BJ (cell line): ENCODE measurements around the gene FHOD3. TPM values are rescaled to one million over a fixed set of nuclear protein-coding genes. Genes with fewer than 3 reads are reported as not detected.

Source experiments
- CTCF ChIA-PET: fragments of 350-600 bp; formaldehyde crosslinking; extraction: SDS; loops from one replicate; lab custom pipeline; 2021; ENCODE audit warnings: antibody characterized with exemption, inconsistent platforms; lab: Yijun Ruan, JAX
- POLR2A ChIA-PET: fragments of 300-600 bp; sonication (Branson Sonifier 250); formaldehyde crosslinking; extraction: SDS; loops from one replicate; lab custom pipeline; 2021; ENCODE audit warnings: antibody characterized with exemption; lab: Charles Lee
- DNase-seq: peaks from one replicate; pipeline ENCODE4 v3.0.0-alpha.2; 2011; ENCODE audit warnings: low read depth
- H3K27me3 ChIP-seq: 2 replicates; pipeline ENCODE4 v1.6.0; 2011; ENCODE audit warnings: low read length; ENCODE audit not compliant: control insufficient read depth, insufficient read depth
- H3K36me3 ChIP-seq: 2 replicates; pipeline ENCODE4 v1.5.1; 2011; ENCODE audit warnings: low read length; ENCODE audit not compliant: control insufficient read depth, insufficient read depth
- H3K4me3 ChIP-seq: 2 replicates; pipeline ENCODE4 v1.5.1; 2011; ENCODE audit warnings: low read depth, mild to moderate bottlenecking, control low read depth, low read length
- polyA plus RNA-seq: library from polyadenylated mRNA; depleted of rRNA; stranded (reverse); fragments of >200 nt; gene quantifications from 2 replicates; pipeline ENCODE4 v1.2.3, GENCODE V29; 2011
- TF ChIP-seq, protein P1 (sequence below): IDR thresholded peaks from 2 replicates; pipeline ENCODE4 v1.5.1; 2011; ENCODE audit warnings: low read depth, mild to moderate bottlenecking, control low read depth, inconsistent platforms, low read length, moderate library complexity; ENCODE audit not compliant: insufficient read depth

FHOD3 gene
- polyA plus RNA-seq, 1 experiment: 24.6 TPM

GRCh38 chr18:36481201-36481657 lies 183.7 kb downstream of the FHOD3 start:
- TF ChIP-seq, protein P1, sequence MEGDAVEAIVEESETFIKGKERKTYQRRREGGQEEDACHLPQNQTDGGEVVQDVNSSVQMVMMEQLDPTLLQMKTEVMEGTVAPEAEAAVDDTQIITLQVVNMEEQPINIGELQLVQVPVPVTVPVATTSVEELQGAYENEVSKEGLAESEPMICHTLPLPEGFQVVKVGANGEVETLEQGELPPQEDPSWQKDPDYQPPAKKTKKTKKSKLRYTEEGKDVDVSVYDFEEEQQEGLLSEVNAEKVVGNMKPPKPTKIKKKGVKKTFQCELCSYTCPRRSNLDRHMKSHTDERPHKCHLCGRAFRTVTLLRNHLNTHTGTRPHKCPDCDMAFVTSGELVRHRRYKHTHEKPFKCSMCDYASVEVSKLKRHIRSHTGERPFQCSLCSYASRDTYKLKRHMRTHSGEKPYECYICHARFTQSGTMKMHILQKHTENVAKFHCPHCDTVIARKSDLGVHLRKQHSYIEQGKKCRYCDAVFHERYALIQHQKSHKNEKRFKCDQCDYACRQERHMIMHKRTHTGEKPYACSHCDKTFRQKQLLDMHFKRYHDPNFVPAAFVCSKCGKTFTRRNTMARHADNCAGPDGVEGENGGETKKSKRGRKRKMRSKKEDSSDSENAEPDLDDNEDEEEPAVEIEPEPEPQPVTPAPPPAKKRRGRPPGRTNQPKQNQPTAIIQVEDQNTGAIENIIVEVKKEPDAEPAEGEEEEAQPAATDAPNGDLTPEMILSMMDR: no peak
- POLR2A ChIA-PET: no interaction called here
- Histone ChIP-seq H3K4me3 (no peak overlapping the region), H3K27me3 (no peaks in the 10 kb centered on the region), H3K36me3 (no peaks in the 10 kb centered on the region)
- CTCF ChIA-PET: no interaction called here
- no peak for DNase-seq

GRCh38 chr18:36481935-36482334 lies 184.4 kb downstream of the FHOD3 start:
- POLR2A ChIA-PET: no interaction called here
- TF ChIP-seq, protein P1: no peak
- DNase-seq: no peak

DNA sequence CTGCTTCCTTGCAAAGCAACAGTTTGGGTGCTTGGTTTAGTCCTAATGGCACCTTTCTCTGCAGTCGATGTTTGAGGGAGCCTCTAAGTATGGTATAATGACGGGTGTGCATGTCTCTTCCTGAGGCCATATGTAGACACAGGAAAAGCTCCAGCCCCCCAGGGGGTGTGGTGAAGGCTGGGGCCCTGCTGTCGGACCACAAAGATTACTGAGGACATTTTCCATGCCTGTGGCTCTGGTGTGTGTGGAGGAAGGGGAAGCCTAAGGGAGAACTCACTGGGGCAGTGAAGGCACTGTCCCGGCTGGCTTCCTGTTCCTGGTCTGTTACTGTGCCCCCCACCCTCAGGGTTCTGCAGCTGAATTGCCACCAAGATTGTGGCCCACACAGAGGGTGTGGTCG lies 187.1 kb downstream of the FHOD3 start:
- no peaks in the 10 kb centered on the region for H3K36me3 ChIP-seq
- TF ChIP-seq, protein P1: no peak
- no peaks in the 10 kb centered on the region for H3K27me3 ChIP-seq
- H3K4me3 ChIP-seq: no peak overlapping the region
- POLR2A ChIA-PET: no interaction called here
- DNase-seq: no peak
- CTCF ChIA-PET: interaction anchor here (1.4 kb wide), 1 partner anchor 35 kb away, joined by 3 read pairs; no protein-coding TSS in a partner anchor

More at GRCh38 chr18:36481935-36482334, 184.4 kb downstream of the FHOD3 start:
- Histone ChIP-seq H3K36me3 (no peaks in the 10 kb centered on the region), H3K27me3 (no peaks in the 10 kb centered on the region), H3K4me3 (no peak overlapping the region)
- CTCF ChIA-PET: no interaction called here

- DNase-seq: no peak
- CTCF ChIA-PET: no interaction called here
- Histone ChIP-seq H3K27me3 (no peaks in the 10 kb centered on the region), H3K36me3 (no peaks in the 10 kb centered on the region), H3K4me3 (no peak overlapping the region)
- TF ChIP-seq, protein P1: no peak
- POLR2A ChIA-PET: no interaction called here
Observed at GRCh38 chr18:36485772-36486171, 188.3 kb downstream of the FHOD3 start.

DNA sequence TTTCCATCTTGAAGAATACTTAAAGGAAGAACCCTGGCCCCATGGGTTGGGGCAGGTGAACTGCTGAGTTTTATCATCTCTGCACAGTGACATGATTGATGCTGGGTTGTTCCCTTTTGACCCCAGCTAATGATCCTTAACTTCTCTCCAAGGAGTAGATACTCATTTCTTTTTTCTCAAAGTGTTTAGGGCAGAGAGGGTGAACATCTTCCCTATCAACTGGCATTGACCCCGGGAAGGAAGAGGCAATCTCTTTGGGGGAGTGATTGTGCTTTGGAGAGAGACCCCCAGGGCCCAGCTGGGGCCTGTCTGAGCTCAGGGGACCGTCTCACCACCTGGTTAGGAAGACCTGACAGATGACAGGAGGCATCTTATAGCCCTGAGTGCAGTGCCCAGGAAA lies 190.6 kb downstream of the FHOD3 start:
- ChIA-PET CTCF (interaction anchor here (0.6 to 1.8 kb wide), 2 partner anchors 12 to 293 kb away, joined by 3 to 4 read pairs; no protein-coding TSS in a partner anchor), POLR2A (no interaction called here)
- DNase-seq: no peak
- Histone ChIP-seq H3K27me3 (no peaks in the 10 kb centered on the region), H3K4me3 (no peak overlapping the region), H3K36me3 (no peaks in the 10 kb centered on the region)
- TF ChIP-seq, protein P1: no peak
